Mesenchymal stem cell (in vitro differentiated cells and primary cell): Measurements from ENCODE around the gene FGGY.

Experiments
- DNase-seq: peaks from one replicate; pipeline ENCODE4 v3.0.0-alpha.2; 2013
- H2AFZ ChIP-seq: one replicate; pipeline ENCODE4 v1.6.1; 2013; ENCODE audit warnings: low read depth, mild to moderate bottlenecking, control low read depth, inconsistent platforms, low read length, moderate library complexity
- H2AK5ac ChIP-seq: 2 replicates; pipeline ENCODE4 v1.6.1; 2013; ENCODE audit warnings: low read length, moderate library complexity, mild to moderate bottlenecking, inconsistent platforms; ENCODE audit not compliant: severe bottlenecking
- H2BK120ac ChIP-seq: one replicate; pipeline ENCODE4 v1.6.1; 2013; ENCODE audit warnings: low read depth, mild to moderate bottlenecking, inconsistent platforms, low read length, moderate library complexity
- H2BK12ac ChIP-seq, 2 experiments: one replicate each; pipeline ENCODE4 v1.6.1; 2013; ENCODE audit warnings: inconsistent platforms in 2 of 2, low read length in 2 of 2, mild to moderate bottlenecking in 2 of 2, moderate library complexity in 2 of 2, control low read depth in 1 of 2
- H2BK15ac ChIP-seq: one replicate; pipeline ENCODE4 v1.6.1; 2013; ENCODE audit warnings: mild to moderate bottlenecking, low read depth, inconsistent platforms; ENCODE audit not compliant: poor library complexity, severe bottlenecking
- H2BK5ac ChIP-seq: 2 replicates; pipeline ENCODE4 v1.6.1; 2013; ENCODE audit warnings: low read depth, mild to moderate bottlenecking, low read length, control low read depth, inconsistent platforms; ENCODE audit not compliant: poor library complexity, severe bottlenecking
- H3K14ac ChIP-seq, 2 experiments: one replicate each; pipeline ENCODE4 v1.6.1; 2013; ENCODE audit warnings: inconsistent platforms in 2 of 2, low read length in 2 of 2, control low read depth in 1 of 2, mild to moderate bottlenecking in 1 of 2, moderate library complexity in 1 of 2
- H3K18ac ChIP-seq, 2 experiments: one replicate each; pipeline ENCODE4 v1.6.1; 2013; ENCODE audit warnings: inconsistent platforms in 2 of 2, low read length in 2 of 2, control low read depth in 1 of 2, low read depth in 1 of 2, mild to moderate bottlenecking in 1 of 2
- H3K23ac ChIP-seq, 2 experiments: one replicate each; pipeline ENCODE4 v1.6.1; 2013; ENCODE audit warnings: inconsistent platforms in 2 of 2, low read length in 2 of 2, mild to moderate bottlenecking in 2 of 2, moderate library complexity in 2 of 2, control low read depth in 1 of 2
- H3K27ac ChIP-seq: 2 replicates; pipeline ENCODE4 v1.5.1; 2013; ENCODE audit warnings: mild to moderate bottlenecking, moderate library complexity, low read length, control low read depth, inconsistent platforms; ENCODE audit not compliant: poor library complexity, severe bottlenecking
- H3K27me3 ChIP-seq, 2 experiments: 2 replicates each; pipeline versions ENCODE4 v1.6.1 to v1.7.0; 2013; ENCODE audit warnings: low read length in 2 of 2, mild to moderate bottlenecking in 2 of 2, moderate library complexity in 2 of 2, control low read depth in 1 of 2, inconsistent platforms in 1 of 2; ENCODE audit not compliant: control insufficient read depth in 1 of 2, insufficient read depth in 1 of 2
- H3K36me3 ChIP-seq, 2 experiments: 2 replicates each; pipeline versions ENCODE4 v1.6.1 to v1.7.0; 2013; ENCODE audit warnings: low read length in 2 of 2, control low read depth in 1 of 2, inconsistent platforms in 1 of 2, low read depth in 1 of 2, mild to moderate bottlenecking in 1 of 2; ENCODE audit not compliant: insufficient read depth in 2 of 2, control insufficient read depth in 1 of 2
- H3K4ac ChIP-seq, 2 experiments: one replicate each; pipeline ENCODE4 v1.6.1; 2013; ENCODE audit warnings: inconsistent platforms in 2 of 2, low read length in 2 of 2, mild to moderate bottlenecking in 2 of 2, moderate library complexity in 2 of 2, control low read depth in 1 of 2, low read depth in 1 of 2
- H3K4me1 ChIP-seq: 2 replicates; pipeline ENCODE4 v1.6.1; 2013; ENCODE audit warnings: low read depth, low read length, control low read depth; ENCODE audit not compliant: control insufficient read depth, insufficient read depth
- H3K4me2 ChIP-seq: 2 replicates; pipeline ENCODE4 v1.6.1; 2013; ENCODE audit warnings: low read length, mild to moderate bottlenecking, inconsistent platforms; ENCODE audit not compliant: poor library complexity, severe bottlenecking
- H3K4me3 ChIP-seq, 2 experiments: 2 replicates each; pipeline versions ENCODE4 v1.5.1 to v1.7.0; 2013; ENCODE audit warnings: low read length in 2 of 2, mild to moderate bottlenecking in 2 of 2, control low read depth in 1 of 2, low read depth in 1 of 2; ENCODE audit not compliant: insufficient read depth in 1 of 2
- H3K79me1 ChIP-seq: replicated peaks from 2 replicates; pipeline ENCODE4 v1.6.1; 2013; ENCODE audit warnings: mild to moderate bottlenecking, control low read depth, low read length, inconsistent platforms; ENCODE audit not compliant: poor library complexity, severe bottlenecking
- H3K9ac ChIP-seq: 2 replicates; pipeline ENCODE4 v1.7.0; 2013; ENCODE audit warnings: mild to moderate bottlenecking, low read length, moderate library complexity
- H3K9me3 ChIP-seq: 2 replicates; pipeline ENCODE4 v1.7.0; 2013; ENCODE audit warnings: mild to moderate bottlenecking, low read length; ENCODE audit not compliant: control insufficient read depth
- H4K8ac ChIP-seq: one replicate; pipeline ENCODE4 v1.6.1; 2013; ENCODE audit warnings: inconsistent platforms, mild to moderate bottlenecking, low read length, moderate library complexity
- H4K91ac ChIP-seq: one replicate; pipeline ENCODE4 v1.6.1; 2013; ENCODE audit warnings: mild to moderate bottlenecking, low read length, inconsistent platforms
- WGBS: methylation state at CpG from one replicate; pipeline ENCODE4 v1.1.7; 2013; ENCODE audit warnings: mixed read lengths; 5-methylcytosine and 5-hydroxymethylcytosine counted together

Gene FGGY

GRCh38 chr1:59720326-59721115 lies 423.6 kb downstream of the FGGY start:
- Histone ChIP-seq H3K4ac (no peak overlapping the region), H3K79me1 (no peaks in the 10 kb centered on the region), H2AK5ac (no peak overlapping the region), H3K4me1 (no peaks in the 10 kb centered on the region), H2BK15ac (no peak overlapping the region), H3K14ac (no peak overlapping the region), H3K4me2 (no peak overlapping the region), H3K23ac (no peak overlapping the region), H3K18ac (peak overlapping the region in 1 of 2 experiments; percentile 28), H3K4me3 (no peak overlapping the region), H3K27me3 (no peaks in the 10 kb centered on the region), H2BK5ac (no peak overlapping the region), H3K9ac (no peak overlapping the region), H3K27ac (no peak overlapping the region), H2BK12ac (no peak overlapping the region), H3K9me3 (peaks cover 14% of the 10 kb centered on the region), H4K8ac (peak overlapping the region; percentile 2), H2AFZ (no peak overlapping the region), H4K91ac (no peak overlapping the region), H3K36me3 (no peaks in the 10 kb centered on the region), H2BK120ac (no peak overlapping the region)
- DNase-seq = no peak
- 73% methylated on average over 4 of the region's 5 CpGs for WGBS

GRCh38 chr1:59730302-59730701 lies 433.4 kb downstream of the FGGY start:
- WGBS = 0% methylated on average over 1 of the region's 1 CpG

GRCh38 chr1:59730759-59731478 lies 434.0 kb downstream of the FGGY start:
- peak overlapping the region; percentile 89 to 96 for H3K18ac ChIP-seq
- no peak overlapping the region for H3K4me2 ChIP-seq
- WGBS = 1% methylated on average over 12 of the region's 12 CpGs
- peak overlapping the region; percentile 86 for H4K8ac ChIP-seq
- no peaks in the 10 kb centered on the region for H3K27me3 ChIP-seq
- peak; percentile 97 for DNase-seq
- no peaks in the 10 kb centered on the region for H3K36me3 ChIP-seq
- H2AK5ac ChIP-seq = peak overlapping the region; percentile 88
- peak overlapping the region; percentile 75 to 97 for H2BK12ac ChIP-seq
- peak overlapping the region; percentile 90 to 94 for H3K4ac ChIP-seq
- H3K9ac ChIP-seq = peak overlapping the region; percentile 89
- no peak overlapping the region for H2AFZ ChIP-seq
- H3K4me3 ChIP-seq = peak overlapping the region in 1 of 2 experiments; percentile 5
- no peaks in the 10 kb centered on the region for H3K9me3 ChIP-seq
- H3K14ac ChIP-seq = no peak overlapping the region
- peak overlapping the region; percentile 35 for H2BK5ac ChIP-seq
- peaks cover 2% of the 10 kb centered on the region for H3K4me1 ChIP-seq
- peak overlapping the region; percentile 20 to 42 for H3K23ac ChIP-seq
- peak overlapping the region; percentile 77 for H2BK120ac ChIP-seq
- H3K79me1 ChIP-seq = no peaks in the 10 kb centered on the region
- H4K91ac ChIP-seq = peak overlapping the region; percentile 96
- no peak overlapping the region for H2BK15ac ChIP-seq
- peak overlapping the region; percentile 86 for H3K27ac ChIP-seq

More at GRCh38 chr1:59730302-59730701, 433.4 kb downstream of the FGGY start:
- Histone ChIP-seq H2BK15ac (no peak overlapping the region), H3K79me1 (no peaks in the 10 kb centered on the region), H3K23ac (peak overlapping the region; percentile 20 to 42), H3K14ac (no peak overlapping the region), H2AK5ac (peak overlapping the region; percentile 88), H3K4ac (peak overlapping the region; percentile 90 to 94), H3K18ac (peak overlapping the region; percentile 85 to 89), H3K27me3 (no peaks in the 10 kb centered on the region), H3K9ac (peak overlapping the region; percentile 89), H3K4me2 (no peak overlapping the region), H4K8ac (peak overlapping the region; percentile 86), H3K9me3 (no peaks in the 10 kb centered on the region), H3K36me3 (no peaks in the 10 kb centered on the region), H2BK5ac (peak overlapping the region; percentile 35), H3K4me1 (peaks cover 2% of the 10 kb centered on the region), H3K4me3 (peak overlapping the region in 1 of 2 experiments; percentile 5), H2BK120ac (peak overlapping the region; percentile 54), H2AFZ (no peak overlapping the region), H2BK12ac (peak overlapping the region; percentile 75 to 97), H3K27ac (peak overlapping the region; percentile 92), H4K91ac (peak overlapping the region; percentile 96)
- DNase-seq = peak; percentile 88

DNA sequence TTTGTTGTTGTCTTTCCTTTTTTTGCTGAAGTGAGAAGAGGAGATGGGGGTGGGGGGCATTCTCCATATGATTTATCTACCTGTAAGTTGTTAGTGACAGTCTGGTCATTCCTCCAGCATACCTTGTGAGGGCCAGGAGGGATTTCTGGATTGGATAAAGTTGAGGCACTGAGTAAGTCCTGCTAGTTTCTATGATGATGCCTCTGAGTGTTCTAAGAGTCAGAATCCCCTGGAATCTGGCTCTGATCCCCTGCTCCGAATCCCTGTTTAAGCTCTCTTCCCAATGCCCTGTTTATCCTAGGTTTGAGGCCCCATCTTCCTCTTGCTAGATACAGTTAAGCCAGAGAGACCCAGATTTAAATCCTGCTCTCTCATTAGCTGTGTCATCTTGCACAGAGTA lies 434.7 kb downstream of the FGGY start:
- no peaks in the 10 kb centered on the region for H3K36me3 ChIP-seq
- peak overlapping the region; percentile 87 for H4K91ac ChIP-seq
- peak overlapping the region; percentile 13 for H2BK15ac ChIP-seq
- H3K9me3 ChIP-seq = peaks cover 3% of the 10 kb centered on the region
- H3K4ac ChIP-seq = peak overlapping the region; percentile 54 to 93
- peak overlapping the region; percentile 96 for H2BK120ac ChIP-seq
- DNase-seq = no peak
- no peak overlapping the region for H3K4me2 ChIP-seq
- H2BK12ac ChIP-seq = peak overlapping the region; percentile 6 to 69
- H3K9ac ChIP-seq = peak overlapping the region; percentile 89
- H2AFZ ChIP-seq = no peak overlapping the region
- H2AK5ac ChIP-seq = peak overlapping the region; percentile 77
- peak overlapping the region; percentile 91 for H4K8ac ChIP-seq
- peak overlapping the region; percentile 84 to 96 for H3K18ac ChIP-seq
- H3K27me3 ChIP-seq = no peaks in the 10 kb centered on the region
- peaks cover 2% of the 10 kb centered on the region for H3K4me1 ChIP-seq
- H3K23ac ChIP-seq = peak overlapping the region in 1 of 2 experiments; percentile 24
- H3K14ac ChIP-seq = no peak overlapping the region
- WGBS = 86% methylated on average over 1 of the region's 1 CpG
- peak overlapping the region; percentile 34 for H2BK5ac ChIP-seq
- H3K27ac ChIP-seq = peak overlapping the region; percentile 86
- H3K4me3 ChIP-seq = no peak overlapping the region
- no peaks in the 10 kb centered on the region for H3K79me1 ChIP-seq
